GM21737 (cell line): ENCODE measurements around the gene PPFIA2.

Source experiments
- ATAC-seq: cut with Tn5 transposase; IDR thresholded peaks from one replicate; pipeline ENCODE4 v1.9.1; 2021; ENCODE audit warnings: mild to moderate bottlenecking, moderate library complexity; ENCODE audit not compliant: unreplicated experiment

The PPFIA2 gene

GRCh38 chr12:81465191-81465590 is 294.0 kb downstream of the PPFIA2 start:
- no peak for ATAC-seq

- ATAC-seq, result no peak
These were observed 298.0 kb downstream of the PPFIA2 start for GRCh38 chr12:81461163-81461562.

DNA sequence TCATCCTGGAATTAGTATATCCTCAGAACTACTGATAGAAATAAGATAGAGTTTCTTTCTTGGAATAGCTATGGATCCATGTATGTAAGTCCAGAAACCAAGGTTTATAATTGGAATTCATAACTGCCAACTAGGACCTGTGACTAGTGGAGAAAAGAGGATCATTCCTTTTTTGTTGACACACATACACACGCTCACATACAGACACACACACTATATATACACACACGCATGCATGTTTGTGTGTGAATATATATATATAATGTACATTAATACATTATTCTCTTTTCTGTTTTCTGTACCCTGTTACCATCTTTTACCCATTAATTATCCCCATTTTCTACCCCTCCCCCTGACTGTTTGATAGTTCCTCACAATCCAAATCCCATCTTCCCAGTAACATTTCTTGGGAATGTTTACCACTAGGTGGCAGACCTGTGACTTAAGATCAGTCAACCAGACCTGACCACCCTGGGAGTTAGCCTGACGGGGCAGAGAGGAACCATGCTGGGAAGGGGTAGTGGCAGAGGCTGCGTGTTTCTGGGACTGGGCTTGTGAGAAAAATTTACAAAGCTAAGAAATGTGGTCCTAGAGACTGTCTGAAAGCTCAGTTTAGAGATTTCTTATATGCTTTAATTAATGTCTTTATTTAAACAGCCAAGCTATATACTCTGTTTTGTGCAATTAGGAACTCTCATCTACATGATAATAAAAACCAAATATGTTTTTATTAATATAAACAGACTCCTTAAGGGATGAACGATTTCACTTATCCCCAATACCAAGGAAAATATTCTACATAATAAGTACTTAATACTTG is 308.0 kb downstream of the PPFIA2 start:
- no peak for ATAC-seq

GRCh38 chr12:81441629-81442028 is 317.5 kb downstream of the PPFIA2 start:
- no peak for ATAC-seq

DNA sequence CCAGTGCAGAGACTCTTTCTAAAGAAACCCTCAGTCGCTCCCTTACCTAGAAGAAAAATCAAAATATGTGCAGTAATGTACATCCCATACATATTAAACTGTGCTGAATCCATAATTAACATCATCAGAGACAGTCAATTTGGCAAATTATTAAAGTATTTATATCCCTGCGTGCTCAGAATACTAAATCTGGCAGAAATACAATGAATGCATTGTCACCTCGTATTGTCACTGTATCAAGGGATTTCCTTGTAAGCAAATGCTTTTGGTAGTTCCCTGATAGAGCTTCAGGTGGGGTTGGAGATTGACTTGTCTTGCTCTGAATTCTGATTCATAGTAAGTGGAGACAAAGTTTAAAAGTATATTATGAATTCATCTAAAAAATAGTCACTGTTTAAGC is 319.1 kb downstream of the PPFIA2 start:
- ATAC-seq, result no peak

DNA sequence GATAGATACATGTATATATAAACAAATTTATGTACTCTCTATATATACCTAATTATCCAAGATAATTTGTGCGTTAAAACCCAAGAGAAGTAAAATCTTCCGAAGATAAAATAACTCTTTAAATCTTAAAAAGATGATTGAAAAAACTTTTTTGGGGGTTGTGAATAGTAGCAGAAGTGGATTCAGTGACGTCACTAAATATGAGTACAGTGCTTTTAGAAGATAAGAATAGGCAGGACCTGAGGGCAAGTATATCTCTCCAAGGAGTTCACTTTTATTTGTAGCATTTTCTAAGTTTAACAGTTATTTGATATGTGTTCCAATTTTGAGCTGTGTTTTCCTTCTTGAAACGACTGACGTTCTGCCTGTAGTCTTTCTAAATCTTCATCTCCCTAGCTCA is 319.8 kb downstream of the PPFIA2 start:
- ATAC-seq, result no peak

GRCh38 chr12:81417056-81417455 is 342.1 kb downstream of the PPFIA2 start:
- ATAC-seq, result no peak

DNA sequence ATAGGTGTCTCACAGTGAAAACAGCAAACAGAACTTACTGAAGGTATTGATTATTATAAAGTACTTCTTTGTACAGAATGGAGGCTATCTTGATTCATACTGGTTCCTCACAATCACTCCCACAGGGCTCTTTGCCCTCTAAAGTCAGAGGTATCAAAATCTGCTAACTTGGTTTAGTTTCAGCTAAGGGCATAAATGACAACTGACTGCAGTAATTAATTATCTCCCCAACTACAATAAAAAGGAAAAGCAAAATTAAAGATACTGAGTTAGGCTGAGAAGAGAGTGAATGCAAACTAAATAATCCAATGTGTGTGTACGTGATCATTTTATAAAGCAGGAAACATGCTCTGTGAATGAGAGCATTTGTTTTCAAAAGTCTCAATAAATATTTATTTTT is 342.6 kb downstream of the PPFIA2 start:
- ATAC-seq, result no peak

- ATAC-seq, result no peak
These were observed 344.7 kb downstream of the PPFIA2 start for GRCh38 chr12:81414441-81414840.

- no peak for ATAC-seq
These were observed 346.2 kb downstream of the PPFIA2 start for GRCh38 chr12:81412940-81413339.

DNA sequence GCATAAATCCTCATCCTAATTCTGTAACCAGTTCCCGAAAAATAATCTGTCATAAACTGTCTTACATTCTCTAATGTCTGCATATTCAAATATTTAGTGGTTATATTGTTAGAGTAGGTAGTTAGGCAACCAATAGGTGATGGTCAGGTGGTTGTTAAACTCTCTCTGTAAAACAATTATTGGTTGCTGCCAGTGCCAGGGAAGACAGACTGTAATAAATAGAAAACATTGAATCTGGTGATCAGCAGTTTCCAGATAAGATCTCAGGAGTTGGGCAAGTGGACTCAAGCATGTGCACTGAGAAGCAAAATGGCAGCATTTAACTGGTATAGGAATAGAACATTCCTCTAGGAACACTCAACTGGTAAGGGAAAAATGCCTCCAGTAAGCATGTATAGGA is 355.8 kb downstream of the PPFIA2 start:
- ATAC-seq, result no peak

- no peak for ATAC-seq
These were observed 357.9 kb downstream of the PPFIA2 start for GRCh38 chr12:81401241-81401640.

GRCh38 chr12:81400024-81400423 is 359.1 kb downstream of the PPFIA2 start:
- no peak for ATAC-seq

GRCh38 chr12:81395431-81395830 is 363.7 kb downstream of the PPFIA2 start:
- no peak for ATAC-seq

DNA sequence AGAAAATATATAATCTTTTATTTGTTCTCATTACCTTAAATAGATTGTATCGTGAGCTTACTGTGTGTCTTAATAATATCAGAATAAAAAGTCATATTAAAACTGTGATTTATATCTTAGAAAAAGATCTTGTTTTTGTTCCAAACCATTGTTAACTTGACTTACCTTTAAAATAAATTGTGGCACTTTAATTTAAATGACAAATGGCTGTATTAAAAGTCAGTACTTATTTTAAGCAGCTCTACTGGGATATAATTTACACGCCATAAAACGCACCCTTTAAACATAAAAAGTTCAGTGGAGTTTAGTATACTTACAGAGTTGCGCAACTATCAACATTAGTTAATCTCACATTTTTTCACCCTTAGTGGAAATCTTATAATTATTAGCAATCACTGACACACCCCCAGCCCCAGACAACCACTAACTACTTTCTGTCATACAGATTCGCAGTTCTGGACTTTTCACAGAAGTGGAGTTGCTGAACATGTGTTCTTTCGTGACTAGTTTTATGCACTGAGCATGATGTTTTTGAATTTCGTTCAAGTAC is 369.5 kb downstream of the PPFIA2 start:
- no peak for ATAC-seq

DNA sequence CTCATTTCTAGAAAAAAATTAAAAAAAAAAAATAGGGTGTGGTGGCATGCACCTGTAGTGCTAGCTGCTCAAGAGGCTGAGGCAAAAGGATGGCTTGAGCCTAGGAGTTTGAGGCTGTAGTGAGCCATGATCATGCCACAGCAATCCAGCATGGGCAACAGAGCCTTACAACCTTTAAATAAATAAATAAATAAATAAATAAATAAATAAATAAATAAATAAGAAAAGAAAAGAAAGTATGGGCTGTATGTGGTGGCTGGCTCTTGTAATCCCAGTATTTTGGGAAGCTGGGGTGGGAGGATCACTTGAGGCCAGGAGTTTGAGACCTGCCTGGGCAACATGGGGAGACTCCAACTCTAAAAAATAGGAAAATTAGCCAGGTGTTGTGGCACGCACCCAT is 373.0 kb downstream of the PPFIA2 start:
- no peak for ATAC-seq

DNA sequence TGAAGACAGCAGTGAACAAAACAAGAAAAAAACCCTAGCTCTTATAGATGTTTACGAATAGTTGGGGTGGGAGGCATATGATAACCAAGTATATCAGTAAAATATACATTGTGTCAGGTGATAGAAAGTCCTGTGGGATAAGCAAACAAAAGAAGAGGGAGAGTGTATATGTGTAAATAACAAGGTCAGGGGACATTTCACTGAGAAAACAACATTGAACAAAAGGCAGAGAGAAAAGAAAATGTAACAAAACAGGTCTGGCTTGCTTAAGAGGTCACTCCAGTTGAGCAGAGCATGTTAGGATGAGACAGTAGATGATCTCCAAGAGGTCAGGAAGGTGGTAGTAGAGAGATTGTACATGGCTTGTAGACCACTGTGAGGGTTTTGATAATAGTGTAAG is 377.2 kb downstream of the PPFIA2 start:
- no peak for ATAC-seq

DNA sequence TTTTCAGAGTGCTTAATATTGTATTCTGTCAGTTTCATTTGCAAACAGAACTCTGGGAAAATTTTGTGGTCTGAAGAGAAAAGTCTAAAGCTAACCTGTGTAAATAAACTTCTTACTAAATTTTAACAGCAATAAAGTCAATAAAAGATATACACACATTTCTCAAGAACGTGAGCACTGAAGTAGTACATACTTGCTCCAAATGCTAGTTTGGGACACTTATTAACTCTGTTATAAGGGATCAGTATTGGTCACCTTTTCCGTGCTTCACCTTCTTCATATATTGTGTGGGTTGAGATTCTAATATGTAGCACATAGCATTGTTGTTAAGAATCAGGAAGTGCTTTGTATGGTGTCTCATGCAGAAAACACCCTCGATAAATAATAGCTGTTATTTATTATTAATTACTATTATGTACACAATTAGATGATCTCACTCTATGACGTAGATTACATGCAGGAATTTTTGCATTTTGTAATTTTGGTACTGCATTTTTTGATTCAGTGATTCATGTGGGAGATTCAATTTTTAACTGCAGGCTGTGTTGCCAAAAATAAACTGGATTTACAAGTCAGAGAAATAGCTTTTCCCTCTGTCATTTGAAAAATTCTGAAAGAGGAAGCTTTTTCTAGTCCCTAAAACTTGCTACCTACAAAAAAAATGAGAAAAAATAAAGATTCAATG is 380.4 kb downstream of the PPFIA2 start:
- ATAC-seq, result no peak

- ATAC-seq, result no peak
These were observed 381.4 kb downstream of the PPFIA2 start for GRCh38 chr12:81377771-81378170.

DNA sequence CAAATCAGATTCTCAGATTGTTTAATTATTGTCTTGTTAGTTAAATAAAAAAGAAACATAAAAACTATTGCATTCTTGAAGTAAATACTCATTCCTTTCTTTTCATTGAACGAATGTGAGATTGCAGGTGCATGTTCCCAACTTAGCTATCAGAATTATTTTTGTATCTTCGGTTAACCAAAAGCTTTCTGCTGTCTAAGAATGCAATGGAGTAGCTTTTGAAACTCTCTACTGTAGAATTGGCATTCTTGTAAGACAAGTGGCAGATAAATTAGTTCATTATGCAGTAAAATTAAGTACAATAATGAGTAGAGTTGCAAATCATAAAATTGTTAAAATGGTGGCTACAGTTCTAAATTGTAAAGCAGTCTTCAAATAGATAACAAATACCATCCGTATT is 383.2 kb downstream of the PPFIA2 start:
- ATAC-seq, result no peak

DNA sequence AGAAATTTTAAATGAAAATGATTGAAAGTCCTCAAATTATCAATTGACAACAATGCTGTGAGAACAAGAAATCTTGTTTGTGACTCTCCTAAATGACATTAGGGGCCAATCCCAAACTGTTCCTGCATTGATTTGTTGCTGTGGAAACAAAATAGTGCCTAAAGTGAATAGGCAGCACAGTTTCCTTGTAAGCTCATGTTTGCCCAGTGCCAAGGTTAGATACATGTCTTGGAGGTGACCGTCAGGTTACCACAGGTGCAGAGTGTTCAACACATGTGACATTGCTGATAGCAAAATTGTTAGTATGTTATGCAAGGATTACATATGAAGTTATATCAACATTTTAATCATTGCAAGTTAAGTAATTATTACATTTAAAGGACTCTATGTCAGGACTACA is 388.7 kb downstream of the PPFIA2 start:
- no peak for ATAC-seq

DNA sequence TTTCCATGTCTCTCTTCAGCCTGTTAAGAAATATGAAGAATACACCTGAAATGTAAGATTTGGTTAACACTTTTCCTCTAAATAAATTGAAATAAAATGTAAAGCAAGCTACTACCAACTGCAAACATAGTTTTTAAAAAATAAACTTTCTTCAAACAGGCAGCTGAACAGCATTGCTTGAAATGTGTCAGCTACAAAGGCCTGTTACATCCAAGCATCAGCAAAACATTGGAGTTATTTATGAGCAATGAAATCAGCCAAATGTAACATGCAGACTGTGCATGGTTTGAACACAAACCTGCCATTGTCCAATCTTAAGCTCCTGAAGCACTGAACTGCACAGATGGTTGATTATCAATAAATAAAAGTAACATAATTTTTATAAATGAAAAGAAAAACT is 390.0 kb downstream of the PPFIA2 start:
- no peak for ATAC-seq
